ENCODE data around the gene DCLRE1C.
"Not testable (repeated sequence)": the region's sequence is repeated elsewhere in the genome, so short reads cannot be mapped to it uniquely, and the experiment has no call there.

DCLRE1C gene

GRCh38 chr10:14947268-14947667 lies 6.6 kb downstream of the DCLRE1C start:
- in situ Hi-C loops (cut with HindIII; ENCODE audit: low sequenced_read_pairs): no loop called here

- in situ Hi-C loops (cut with HindIII; ENCODE audit: low sequenced_read_pairs): no loop called here
Measured at GRCh38 chr10:14945108-14945507, 8.8 kb downstream of the DCLRE1C start.

GRCh38 chr10:14942950-14943338 lies 11.0 kb downstream of the DCLRE1C start:
- in situ Hi-C loops (cut with HindIII; ENCODE audit: low sequenced_read_pairs): not testable (repeated sequence)

- in situ Hi-C loops (cut with HindIII; ENCODE audit: low sequenced_read_pairs): not testable (repeated sequence)
Measured at GRCh38 chr10:14942147-14942949, 11.5 kb downstream of the DCLRE1C start.

GRCh38 chr10:14938971-14939370 lies 14.9 kb downstream of the DCLRE1C start:
- in situ Hi-C loops (cut with HindIII; ENCODE audit: low sequenced_read_pairs): not testable (repeated sequence)

- in situ Hi-C loops (cut with HindIII; ENCODE audit: low sequenced_read_pairs): no loop called here
Measured at GRCh38 chr10:14936584-14936983, 17.3 kb downstream of the DCLRE1C start.

- in situ Hi-C loops (cut with HindIII; ENCODE audit: low sequenced_read_pairs): no loop called here
Measured at GRCh38 chr10:14930610-14931009, 23.3 kb downstream of the DCLRE1C start.

- in situ Hi-C loops (cut with HindIII; ENCODE audit: low sequenced_read_pairs): no loop called here
Measured at GRCh38 chr10:14926722-14927416, 27.0 kb downstream of the DCLRE1C start.

- in situ Hi-C loops (cut with HindIII; ENCODE audit: low sequenced_read_pairs): no loop called here
Measured at GRCh38 chr10:14926061-14926470, 27.8 kb downstream of the DCLRE1C start.

GRCh38 chr10:14925268-14925667 lies 28.6 kb downstream of the DCLRE1C start:
- in situ Hi-C loops (cut with HindIII; ENCODE audit: low sequenced_read_pairs): no loop called here

GRCh38 chr10:14924013-14924412 lies 29.9 kb downstream of the DCLRE1C start:
- in situ Hi-C loops (cut with HindIII; ENCODE audit: low sequenced_read_pairs): no loop called here

GRCh38 chr10:14918964-14919363 lies 34.9 kb downstream of the DCLRE1C start:
- in situ Hi-C loops (cut with HindIII; ENCODE audit: low sequenced_read_pairs): no loop called here

- in situ Hi-C loops (cut with HindIII; ENCODE audit: low sequenced_read_pairs): no loop called here
Measured at GRCh38 chr10:14917827-14918226, 36.1 kb downstream of the DCLRE1C start.

- in situ Hi-C loops (cut with HindIII; ENCODE audit: low sequenced_read_pairs): no loop called here
Measured at GRCh38 chr10:14916600-14916999, 37.3 kb downstream of the DCLRE1C start.

GRCh38 chr10:14911801-14912200 lies 42.1 kb downstream of the DCLRE1C start:
- in situ Hi-C loops (cut with HindIII; ENCODE audit: low sequenced_read_pairs): no loop called here

- in situ Hi-C loops (cut with HindIII; ENCODE audit: low sequenced_read_pairs): no loop called here
Measured at GRCh38 chr10:14910953-14911352, 42.9 kb downstream of the DCLRE1C start.

GRCh38 chr10:14909101-14909500 lies 44.8 kb downstream of the DCLRE1C start:
- in situ Hi-C loops (cut with HindIII; ENCODE audit: low sequenced_read_pairs): no loop called here

GRCh38 chr10:14907591-14907990 lies 46.3 kb downstream of the DCLRE1C start:
- in situ Hi-C loops (cut with HindIII; ENCODE audit: low sequenced_read_pairs): not testable (repeated sequence)

- in situ Hi-C loops (cut with HindIII; ENCODE audit: low sequenced_read_pairs): no loop called here
Measured at GRCh38 chr10:14906765-14907164, 47.1 kb downstream of the DCLRE1C start.

GRCh38 chr10:14905890-14906289 lies 48.0 kb downstream of the DCLRE1C start:
- in situ Hi-C loops (cut with HindIII; ENCODE audit: low sequenced_read_pairs): no loop called here

- in situ Hi-C loops (cut with HindIII; ENCODE audit: low sequenced_read_pairs): no loop called here
Measured at GRCh38 chr10:14904864-14905263, 49.0 kb downstream of the DCLRE1C start.

GRCh38 chr10:14904316-14904732 lies 49.6 kb downstream of the DCLRE1C start:
- in situ Hi-C loops (cut with HindIII; ENCODE audit: low sequenced_read_pairs): no loop called here

Measured in DLD1 (cell line).